Endothelial cell of hepatic sinusoid (primary cell): ENCODE data around the gene SH3BP2.

Experiments used
- in situ Hi-C: cut with HindIII; loops from 2 replicates; pipeline ENCODE4 v1.10.0; 2017; ENCODE audit warnings: low sequenced_read_pairs

The SH3BP2 gene

GRCh38 chr4:2802618-2803531, 10.0 kb downstream of the SH3BP2 start:
- in situ Hi-C loops, result no loop called here

GRCh38 chr4:2803624-2804448, 11.0 kb downstream of the SH3BP2 start:
- in situ Hi-C loops, result no loop called here

GRCh38 chr4:2804449-2804972, 11.6 kb downstream of the SH3BP2 start:
- in situ Hi-C loops, result no loop called here

GRCh38 chr4:2804973-2805501, 12.2 kb downstream of the SH3BP2 start:
- in situ Hi-C loops, result no loop called here

GRCh38 chr4:2805712-2806389, 13.0 kb downstream of the SH3BP2 start:
- in situ Hi-C loops, result no loop called here

GRCh38 chr4:2806390-2807355, 13.8 kb downstream of the SH3BP2 start:
- in situ Hi-C loops, result no loop called here

- in situ Hi-C loops, result no loop called here
These were observed 14.7 kb downstream of the SH3BP2 start for GRCh38 chr4:2807571-2807970.

- in situ Hi-C loops, result no loop called here
These were observed 15.1 kb downstream of the SH3BP2 start for GRCh38 chr4:2808001-2808400.

- in situ Hi-C loops, result no loop called here
These were observed 16.8 kb downstream of the SH3BP2 start for GRCh38 chr4:2809610-2810180.

GRCh38 chr4:2810388-2810787, 17.5 kb downstream of the SH3BP2 start:
- in situ Hi-C loops, result no loop called here

GRCh38 chr4:2811830-2812611, 19.1 kb downstream of the SH3BP2 start:
- in situ Hi-C loops, result no loop called here

GRCh38 chr4:2812612-2813354, 19.9 kb downstream of the SH3BP2 start:
- in situ Hi-C loops, result no loop called here

- in situ Hi-C loops, result no loop called here
These were observed 20.8 kb downstream of the SH3BP2 start for GRCh38 chr4:2813446-2814405.

- in situ Hi-C loops, result no loop called here
These were observed 21.9 kb downstream of the SH3BP2 start for GRCh38 chr4:2814627-2815270.

GRCh38 chr4:2816401-2816954, 23.6 kb downstream of the SH3BP2 start:
- in situ Hi-C loops, result no loop called here

GRCh38 chr4:2817137-2817536, 24.3 kb downstream of the SH3BP2 start:
- in situ Hi-C loops, result no loop called here
